G401 (cell line): ENCODE data around the gene XPNPEP1. TPM values are rescaled to one million over a fixed set of nuclear protein-coding genes. Genes with fewer than 3 reads are reported as not detected.

ENCODE experiments used
- DNase-seq: peaks from one replicate; pipeline ENCODE4 v3.0.0-alpha.2; 2015; ENCODE audit warnings: low spot score
- in situ Hi-C: cut with HindIII; loops from 2 replicates; pipeline ENCODE4 v1.10.0; 2016; ENCODE audit warnings: low sequenced_read_pairs, mixed read lengths
- total RNA-seq: library from RNA; depleted of rRNA; stranded (reverse); fragments of >200 nt; shearing (Covaris generic); gene quantifications from 2 replicates; pipeline ENCODE4 v1.2.3, GENCODE V29; 2014; rRNA removed

Gene XPNPEP1
- total RNA-seq, 1 experiment from 2014 or later, result 153 TPM

DNA sequence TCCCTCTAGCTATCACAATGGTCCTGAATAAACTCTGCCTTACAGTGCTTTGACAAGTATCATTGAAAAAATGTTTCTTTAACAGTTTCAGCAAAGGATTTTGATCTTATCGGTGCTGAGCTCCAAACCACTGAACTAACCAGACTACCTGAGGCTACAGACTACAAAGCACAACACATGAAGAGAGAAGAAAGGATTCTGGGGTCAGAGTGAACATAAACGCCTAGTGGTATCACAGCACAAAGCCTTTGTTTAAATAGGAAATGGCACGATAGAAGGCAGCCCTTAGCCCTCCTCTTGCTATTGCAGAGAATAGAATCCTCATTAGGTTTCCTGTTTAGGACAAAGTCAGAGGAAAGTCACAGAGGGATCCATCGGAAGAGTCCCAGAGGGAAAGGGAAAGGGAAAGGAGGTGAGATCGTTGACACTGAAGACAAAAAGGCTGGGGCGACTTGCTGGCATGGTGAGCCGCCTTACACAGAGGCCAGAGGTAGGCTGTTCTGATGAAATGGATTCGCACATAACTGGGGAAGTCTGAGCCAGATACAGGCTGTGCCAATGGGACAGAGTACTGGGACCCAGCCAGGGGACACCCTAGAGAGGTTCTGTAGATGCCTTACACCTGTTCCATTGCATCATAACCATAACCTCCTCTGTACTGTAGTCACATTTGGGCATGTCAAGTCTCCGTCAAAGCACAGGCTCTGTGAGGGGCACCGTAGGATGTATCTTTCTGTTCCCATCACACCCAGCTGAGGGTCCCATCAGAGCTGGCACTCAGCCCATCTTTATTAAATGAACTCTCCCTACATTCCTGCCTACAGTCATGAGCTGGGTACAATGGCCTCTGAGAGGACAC, 71.5 kb downstream of the XPNPEP1 start:
- in situ Hi-C loops, result no loop called here
- peak; percentile 6 for DNase-seq

DNA sequence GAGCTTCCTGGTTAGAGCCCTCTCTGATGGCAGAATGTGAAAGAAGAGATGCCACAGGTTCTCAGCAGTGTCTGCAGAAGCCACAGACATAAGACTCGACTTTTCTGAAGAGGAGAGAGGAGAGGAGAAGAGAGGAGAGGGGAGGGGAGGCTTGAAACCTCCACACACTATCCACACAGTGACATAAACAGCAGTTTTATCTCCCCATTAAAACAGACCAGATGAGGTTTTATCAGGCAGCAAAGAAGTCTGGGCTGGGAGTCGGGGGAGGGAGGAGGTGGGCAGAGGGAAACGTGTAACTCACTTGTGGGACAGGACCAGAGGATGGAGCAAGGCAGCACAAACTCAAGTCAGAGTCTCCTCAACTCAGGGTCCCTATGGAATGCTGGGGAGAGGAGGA, 76.5 kb downstream of the XPNPEP1 start:
- in situ Hi-C loops, result no loop called here
- DNase-seq, result no peak

DNA sequence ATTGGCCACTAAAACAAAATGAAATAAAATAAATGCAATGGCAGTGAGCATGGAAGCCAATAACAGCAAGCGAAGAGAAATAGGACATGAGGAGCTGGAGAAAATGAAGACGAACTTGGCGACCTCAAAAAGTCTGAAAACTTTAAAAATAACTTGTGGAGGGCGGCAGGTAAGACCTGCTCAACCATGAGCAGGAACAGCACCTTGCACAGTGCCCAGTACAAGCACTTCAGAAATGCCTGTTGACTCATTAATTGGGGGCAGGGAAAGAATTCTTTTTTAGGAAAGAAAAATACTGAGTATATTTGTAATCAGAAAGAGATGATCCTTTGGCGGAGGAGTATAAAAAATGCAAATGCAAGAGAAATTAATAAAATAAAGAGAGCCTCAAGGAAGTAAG, 78.0 kb downstream of the XPNPEP1 start:
- no peak for DNase-seq
- in situ Hi-C loops, result no loop called here

DNA sequence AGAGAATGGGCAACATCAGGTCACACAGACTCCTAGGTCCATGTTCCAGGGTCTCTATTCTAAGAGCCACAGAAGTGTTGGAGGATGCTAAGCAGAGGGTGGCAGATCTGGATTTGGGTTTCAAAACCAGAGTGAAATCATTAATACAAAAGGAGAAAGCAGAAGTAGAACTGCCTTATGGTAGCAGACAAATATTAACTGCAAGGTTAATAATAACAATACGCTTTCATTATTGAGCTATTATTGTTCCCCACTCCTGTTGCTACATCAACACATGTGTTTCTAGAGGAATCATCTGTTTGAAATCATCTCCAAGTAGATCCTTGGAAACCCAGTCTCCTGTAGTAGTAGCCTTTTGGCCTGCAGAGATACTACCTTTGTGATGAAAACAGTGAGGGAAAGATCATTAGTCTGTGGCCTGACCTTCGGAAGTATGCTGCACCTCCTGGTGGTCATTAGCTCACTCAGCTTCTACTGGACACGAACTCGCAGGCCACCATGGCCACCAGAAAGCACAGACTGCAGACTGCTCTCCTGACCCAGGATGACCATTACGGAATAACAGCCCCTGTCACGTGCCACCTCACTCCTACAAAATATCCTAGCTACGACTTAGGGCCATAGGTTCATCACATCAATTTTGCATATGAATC, 84.6 kb downstream of the XPNPEP1 start:
- DNase-seq, result no peak
- in situ Hi-C loops, result no loop called here

DNA sequence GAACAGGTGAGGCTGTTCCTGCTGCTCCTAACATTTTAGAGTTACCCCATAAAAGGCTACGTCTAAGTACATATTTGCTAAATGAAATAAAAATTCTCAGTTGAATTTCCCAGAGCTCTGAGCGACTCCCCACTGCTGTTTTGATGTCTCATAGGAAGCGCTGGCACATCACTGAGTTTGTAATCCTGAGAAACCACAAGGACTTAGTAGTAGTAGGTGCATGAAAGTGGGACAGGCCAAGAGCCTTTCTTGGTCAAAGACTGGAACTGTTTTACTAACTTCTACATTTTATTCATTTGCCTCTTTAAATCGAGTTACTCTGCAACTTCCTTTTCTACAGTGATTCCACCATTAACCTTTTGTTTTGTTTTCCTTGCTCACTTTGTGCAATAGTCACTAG, 85.9 kb downstream of the XPNPEP1 start:
- in situ Hi-C loops, result no loop called here
- DNase-seq, result no peak

DNA sequence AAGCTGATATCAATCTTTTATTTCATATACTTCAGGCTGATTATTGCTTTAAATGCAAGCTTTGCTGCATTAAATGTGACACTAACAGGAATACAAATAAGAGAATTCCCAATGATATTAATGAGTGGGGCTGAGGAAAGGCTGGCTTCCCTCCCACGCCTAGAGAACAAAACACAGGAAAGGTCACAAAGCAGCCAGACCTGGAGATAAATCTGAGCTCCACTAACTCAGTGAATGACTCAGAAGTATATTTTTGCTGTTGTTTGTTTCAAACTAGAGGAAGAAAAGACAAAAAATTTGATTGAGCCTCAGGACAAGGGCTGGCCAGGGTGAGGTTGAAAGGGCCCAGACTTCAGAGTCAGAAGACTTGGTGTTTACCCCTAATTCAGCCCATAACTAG, 88.1 kb downstream of the XPNPEP1 start:
- in situ Hi-C loops, result no loop called here
- DNase-seq, result no peak

DNA sequence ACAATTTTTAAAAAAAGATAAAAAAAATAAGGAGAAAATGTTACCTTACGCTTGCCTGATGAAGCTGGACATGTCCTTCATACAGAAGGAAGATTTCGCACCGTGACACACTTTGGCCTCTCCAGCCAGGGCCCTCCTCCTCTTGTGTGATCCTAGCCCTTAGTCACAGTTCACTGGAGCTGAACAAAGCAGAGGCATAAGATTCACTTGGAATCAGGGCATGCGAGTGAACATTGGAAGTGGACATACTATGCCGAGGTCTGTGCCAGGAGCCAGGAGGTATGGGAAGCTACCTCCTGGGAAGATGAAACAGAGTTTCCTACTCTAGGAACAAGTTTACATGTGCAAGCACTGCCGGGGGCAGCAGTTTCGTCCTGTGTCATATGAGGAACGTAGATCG, 91.5 kb downstream of the XPNPEP1 start:
- in situ Hi-C loops, result no loop called here

DNA sequence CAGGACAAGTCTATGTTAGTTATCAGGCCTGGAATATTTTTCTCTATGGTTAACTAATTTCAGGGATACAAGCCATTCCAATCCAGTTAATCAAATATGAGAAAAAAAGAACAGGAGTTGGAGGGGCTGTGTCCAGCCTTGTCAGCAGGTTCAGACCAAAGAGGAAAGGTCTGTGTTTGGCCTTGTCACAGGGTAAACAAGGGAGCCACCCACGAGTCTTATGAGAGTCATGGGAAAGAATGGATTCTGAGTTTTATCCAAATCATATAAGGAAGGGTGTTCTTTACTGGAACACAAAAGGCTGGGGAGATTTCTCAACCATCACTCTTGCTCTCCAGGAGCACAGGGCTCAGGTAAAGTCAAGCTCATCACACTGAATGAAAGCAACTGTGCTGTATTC, 99.1 kb downstream of the XPNPEP1 start:
- DNase-seq, result no peak
- in situ Hi-C loops, result no loop called here

More for the DNA sequence above, 91.5 kb downstream of the XPNPEP1 start:
- DNase-seq, result no peak

DNA sequence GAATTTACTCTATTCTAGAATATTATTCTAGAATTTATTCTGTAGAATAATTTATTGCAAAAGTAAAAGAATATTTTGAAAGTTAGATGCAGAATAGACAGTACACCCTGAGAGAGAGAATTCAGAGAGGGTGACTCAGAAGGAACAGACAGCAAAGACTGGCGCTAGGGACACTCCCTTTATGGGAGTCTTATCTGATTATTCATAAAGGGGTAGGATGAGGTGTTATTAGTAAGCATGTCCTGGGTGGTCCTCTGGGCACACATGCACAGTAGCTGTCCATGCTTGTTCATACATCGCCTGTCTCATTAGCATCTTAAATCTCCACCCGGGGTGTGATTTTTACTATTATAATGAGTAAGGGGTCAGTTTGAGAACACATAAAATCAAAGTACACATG, 100.1 kb downstream of the XPNPEP1 start:
- no peak for DNase-seq
- in situ Hi-C loops, result no loop called here

DNA sequence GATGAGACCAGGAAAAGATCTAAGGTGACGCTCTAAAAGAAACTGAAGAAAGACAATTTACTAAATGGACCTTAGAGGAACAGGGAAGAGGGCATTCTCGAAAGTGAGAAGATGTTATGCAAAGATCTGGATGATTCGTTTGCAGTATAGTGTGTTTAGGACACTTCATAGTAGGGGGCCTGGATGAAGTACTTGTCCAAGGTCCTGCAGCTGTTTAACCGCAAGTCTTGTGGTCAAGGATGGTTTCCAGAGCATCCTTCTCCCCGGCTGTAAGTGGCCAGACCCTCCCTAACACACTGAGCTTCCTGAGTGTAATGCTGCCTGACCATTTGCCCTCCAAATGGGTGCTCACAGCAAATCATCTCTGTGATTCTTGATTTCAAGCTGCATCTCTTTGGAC, 101.6 kb downstream of the XPNPEP1 start:
- DNase-seq, result no peak
- in situ Hi-C loops, result no loop called here

DNA sequence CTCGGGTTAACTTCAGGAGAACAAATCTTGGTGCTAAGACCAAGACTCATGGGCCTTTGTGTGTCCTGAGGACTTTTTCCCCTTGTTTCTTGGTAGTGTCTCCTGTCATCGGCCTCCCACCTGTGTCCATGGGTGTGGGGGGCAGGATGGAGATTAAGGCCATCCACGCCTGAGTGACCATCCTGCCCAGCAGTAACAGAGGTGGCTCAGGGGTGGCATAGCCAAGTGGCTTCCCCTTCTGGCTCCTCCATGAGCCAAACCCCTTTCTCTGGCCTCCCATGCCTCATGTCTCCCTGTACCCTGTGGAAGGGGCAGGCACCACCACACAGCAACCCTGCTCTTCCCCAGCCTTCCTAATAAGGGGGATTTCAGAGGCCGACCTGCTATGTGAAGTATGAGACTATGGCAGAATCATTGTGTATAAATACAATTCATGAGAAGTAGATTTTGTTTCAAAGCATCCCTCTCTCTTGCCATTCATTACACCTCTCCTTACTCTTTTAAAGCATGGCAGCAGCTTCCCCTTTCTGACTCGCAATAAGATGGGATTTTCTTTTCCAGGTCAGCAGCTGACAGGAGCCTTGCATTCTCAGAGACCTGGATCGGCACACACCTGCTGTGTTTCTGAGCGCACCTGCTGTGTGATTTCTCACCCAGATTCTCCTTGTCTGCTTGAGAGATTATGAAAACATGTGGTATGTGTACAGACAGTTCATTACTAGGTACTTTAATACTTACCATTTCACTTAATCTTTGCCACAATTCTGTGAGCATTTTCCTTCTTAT, 102.5 kb downstream of the XPNPEP1 start:
- in situ Hi-C loops, result no loop called here
- DNase-seq, result peak; percentile 1

DNA sequence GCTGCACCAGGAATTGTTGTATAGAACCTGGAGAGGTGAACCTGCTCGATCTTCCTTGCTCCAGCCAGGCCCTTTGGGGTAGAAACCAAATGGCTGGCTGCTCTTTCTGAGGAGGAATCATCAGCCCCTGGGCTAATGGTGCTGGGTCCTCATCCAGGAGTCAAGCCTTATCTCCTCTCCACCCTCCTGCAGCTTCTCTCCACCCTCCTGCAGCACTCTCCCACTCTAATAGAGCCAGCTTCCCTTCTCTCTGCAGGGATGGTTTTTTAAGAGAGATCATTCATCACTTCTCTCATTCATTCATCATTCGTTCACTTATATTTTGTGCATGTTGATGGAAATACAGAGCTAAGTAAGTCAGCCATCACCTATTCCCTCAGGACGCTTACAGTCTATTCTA, 103.5 kb downstream of the XPNPEP1 start:
- no peak for DNase-seq
- in situ Hi-C loops, result no loop called here

Other genes starting within 250 kb of the XPNPEP1 start
- 58.2 and 69.6 TPM in 2 replicates for gene ADD3, start 84.5 kb upstream of the XPNPEP1 start, total RNA-seq